DND-41 (cell line): ENCODE data around the gene ZSWIM5.

ENCODE experiments used
- CTCF ChIP-seq: IDR thresholded peaks from 2 replicates; pipeline ENCODE4 v1.5.1; 2012; ENCODE audit warnings: borderline replicate concordance, low read length, moderate library complexity, mild to moderate bottlenecking; ENCODE audit not compliant: poor library complexity, severe bottlenecking; ENCODE audit errors: extremely low read depth
- EZH2 ChIP-seq: IDR thresholded peaks from 3 replicates; pipeline ENCODE4 v1.6.1; 2012; ENCODE audit warnings: borderline replicate concordance, low read depth, mild to moderate bottlenecking, moderate library complexity, low read length, inconsistent platforms; ENCODE audit not compliant: severe bottlenecking

- TF ChIP-seq CTCF (no peak), EZH2 (no peak)
Measured at GRCh38 chr1:44985747-44986359, 220.6 kb downstream of the ZSWIM5 start.
